Panc1 (cell line): ENCODE results near the gene SERTAD3. TPM values are rescaled to one million over a fixed set of nuclear protein-coding genes. Genes with fewer than 3 reads are reported as not detected.

Source experiments
- ATAC-seq: fragments of 200-7000 bp; cut with Tn5 transposase; 2 replicates; pipeline ENCODE4 v1.9.1; 2020; ENCODE audit warnings: mild to moderate bottlenecking, moderate library complexity
- BruUV-seq: library from RNA; stranded (reverse); fragments of 400-500 nt; replicated peaks from 2 replicates; lab custom pipeline; 2021; lab: Mats Ljungman, UMichigan
- CTCF ChIA-PET: fragments of 300-600 bp; sonication (Branson Sonifier 250); formaldehyde crosslinking; loops from one replicate; lab custom pipeline; 2022; ENCODE audit warnings: antibody characterized with exemption; lab: Charles Lee
- POLR2A ChIA-PET: fragments of 300-600 bp; sonication (Branson Sonifier 250); formaldehyde crosslinking; loops from one replicate; lab custom pipeline; 2022; ENCODE audit warnings: antibody characterized with exemption; lab: Charles Lee
- DNase-seq: peaks from one replicate; pipeline ENCODE4 v3.0.0-alpha.2; 2010; ENCODE audit warnings: low read depth, low spot score
- H3K27ac ChIP-seq: 2 replicates; pipeline ENCODE4 v1.5.1; 2011; ENCODE audit warnings: mild to moderate bottlenecking, low read length, inconsistent platforms
- H3K27me3 ChIP-seq: fragments of 200-500 bp; sonication (Bioruptor generic); 2 replicates; pipeline ENCODE4 v1.6.0; 2014; ENCODE audit warnings: low read length, inconsistent platforms; ENCODE audit not compliant: control insufficient read depth, insufficient read depth
- H3K36me3 ChIP-seq: fragments of 200-500 bp; sonication (Bioruptor generic); 2 replicates; pipeline ENCODE4 v1.5.1; 2014; ENCODE audit warnings: inconsistent platforms, mild to moderate bottlenecking, low read length, moderate library complexity; ENCODE audit not compliant: control insufficient read depth, insufficient read depth
- H3K4me1 ChIP-seq: 2 replicates; pipeline ENCODE4 v1.5.1; 2011; ENCODE audit warnings: inconsistent platforms, mild to moderate bottlenecking, low read length, moderate library complexity; ENCODE audit not compliant: control insufficient read depth, insufficient read depth
- H3K4me3 ChIP-seq, 2 experiments: 2 replicates each; pipeline ENCODE4 v1.5.1; 2011 to 2012; ENCODE audit warnings: low read depth in 2 of 2, low read length in 2 of 2, mild to moderate bottlenecking in 2 of 2, inconsistent platforms in 1 of 2, moderate library complexity in 1 of 2
- H3K9me3 ChIP-seq: fragments of 200-500 bp; sonication (Bioruptor generic); 2 replicates; pipeline ENCODE4 v1.5.1; 2014; ENCODE audit warnings: low read depth, mild to moderate bottlenecking, inconsistent platforms, low read length, moderate library complexity; ENCODE audit not compliant: control insufficient read depth, insufficient read depth
- CTCF ChIP-seq: fragments of 450-650 bp; IDR thresholded peaks from 2 replicates; pipeline ENCODE4 v1.5.1; 2017; ENCODE audit warnings: mild to moderate bottlenecking
- POLR2AphosphoS5 ChIP-seq: IDR thresholded peaks from 2 replicates; pipeline ENCODE4 v1.6.1; 2012; ENCODE audit warnings: mild to moderate bottlenecking, low read depth, low read length, moderate library complexity
- REST ChIP-seq, 2 experiments: IDR thresholded peaks; 2 replicates each; pipeline ENCODE4 v1.6.1; 2011 to 2012; ENCODE audit warnings: low read depth in 2 of 2, control low read depth in 1 of 2, low read length in 1 of 2, mild to moderate bottlenecking in 1 of 2, moderate library complexity in 1 of 2; ENCODE audit not compliant: insufficient read depth in 1 of 2
- SIN3A ChIP-seq: IDR thresholded peaks from 2 replicates; pipeline ENCODE4 v1.6.1; 2012; ENCODE audit warnings: low read depth, mild to moderate bottlenecking, low read length, moderate library complexity, borderline replicate concordance; ENCODE audit not compliant: insufficient read depth
- TCF7L2 ChIP-seq: IDR thresholded peaks from 2 replicates; pipeline ENCODE4 v1.6.1; 2011; ENCODE audit warnings: mild to moderate bottlenecking, low read depth, low read length, inconsistent platforms
- in situ Hi-C: cut with HindIII; loops from 2 replicates; pipeline ENCODE4 v1.10.0; 2016; ENCODE audit warnings: low sequenced_read_pairs, low pct_unique_long_range_greater_than_20kb
- intact Hi-C: fragments of 100-400 bp; cut with micrococcal nuclease; formaldehyde crosslinking; loops from one replicate; pipeline ENCODE4 v1.10.0; 2022; ENCODE audit not compliant: unreplicated experiment
- total RNA-seq: library from RNA; stranded (reverse); gene quantifications from one replicate; pipeline ENCODE4 v1.2.1, GENCODE V29; 2021; ENCODE audit not compliant: unreplicated experiment

The SERTAD3 gene
- total RNA-seq, 1 experiment from 2014 or later: 35.7 TPM

GRCh38 chr19:40412866-40413265, 31.3 kb downstream of the SERTAD3 start:
- TF ChIP-seq TCF7L2: no peak
- TF ChIP-seq POLR2AphosphoS5: no peak
- TF ChIP-seq SIN3A: no peak
- TF ChIP-seq REST (IDR thresholded peaks at IDR 0.05; ENCODE audit: insufficient read depth in 1 of 2, low read depth in 2 of 2, low read length in 1 of 2): no peak
- TF ChIP-seq CTCF: no peak
- Histone ChIP-seq H3K9me3 (no peaks in the 10 kb centered on the region), H3K4me3 (no peak overlapping the region), H3K27me3 (no peaks in the 10 kb centered on the region), H3K4me1 (peaks cover 12% of the 10 kb centered on the region), H3K36me3 (no peaks in the 10 kb centered on the region), H3K27ac (no peak overlapping the region)
- ChIA-PET POLR2A (no interaction called here), CTCF (no interaction called here)
- DNase-seq (no peak), ATAC-seq (no peak)
- intact Hi-C loops: no loop called here
- in situ Hi-C loops: no loop called here
- BruUV-seq: no TSS peak

- POLR2A ChIA-PET: no interaction called here
- H3K4me1 ChIP-seq: peaks cover 5% of the 10 kb centered on the region
- intact Hi-C loops (no loop called here), in situ Hi-C loops (no loop called here)
- ATAC-seq (no peak), DNase-seq (no peak)
- no peak overlapping the region for H3K27ac ChIP-seq
- TF ChIP-seq TCF7L2 (no peak), SIN3A (no peak), POLR2AphosphoS5 (no peak), REST (IDR thresholded peaks at IDR 0.05; ENCODE audit: insufficient read depth in 1 of 2, low read depth in 2 of 2, low read length in 1 of 2) (no peak), CTCF (no peak)
- H3K27me3 ChIP-seq: no peaks in the 10 kb centered on the region
- H3K4me3 ChIP-seq: no peak overlapping the region
- H3K9me3 ChIP-seq: no peaks in the 10 kb centered on the region
- CTCF ChIA-PET: no interaction called here
- BruUV-seq: no TSS peak
- H3K36me3 ChIP-seq: no peaks in the 10 kb centered on the region
Measured at GRCh38 chr19:40411958-40412499, 32.1 kb downstream of the SERTAD3 start.
